ENCODE measurements around the gene MRPL49. TPM values are rescaled to one million over a fixed set of nuclear protein-coding genes. Genes with fewer than 3 reads are reported as not detected.

The MRPL49 gene
- total RNA-seq, 6 donors from 2014 or later = 15.7 to 78.6 (median 57.1) TPM

DNA sequence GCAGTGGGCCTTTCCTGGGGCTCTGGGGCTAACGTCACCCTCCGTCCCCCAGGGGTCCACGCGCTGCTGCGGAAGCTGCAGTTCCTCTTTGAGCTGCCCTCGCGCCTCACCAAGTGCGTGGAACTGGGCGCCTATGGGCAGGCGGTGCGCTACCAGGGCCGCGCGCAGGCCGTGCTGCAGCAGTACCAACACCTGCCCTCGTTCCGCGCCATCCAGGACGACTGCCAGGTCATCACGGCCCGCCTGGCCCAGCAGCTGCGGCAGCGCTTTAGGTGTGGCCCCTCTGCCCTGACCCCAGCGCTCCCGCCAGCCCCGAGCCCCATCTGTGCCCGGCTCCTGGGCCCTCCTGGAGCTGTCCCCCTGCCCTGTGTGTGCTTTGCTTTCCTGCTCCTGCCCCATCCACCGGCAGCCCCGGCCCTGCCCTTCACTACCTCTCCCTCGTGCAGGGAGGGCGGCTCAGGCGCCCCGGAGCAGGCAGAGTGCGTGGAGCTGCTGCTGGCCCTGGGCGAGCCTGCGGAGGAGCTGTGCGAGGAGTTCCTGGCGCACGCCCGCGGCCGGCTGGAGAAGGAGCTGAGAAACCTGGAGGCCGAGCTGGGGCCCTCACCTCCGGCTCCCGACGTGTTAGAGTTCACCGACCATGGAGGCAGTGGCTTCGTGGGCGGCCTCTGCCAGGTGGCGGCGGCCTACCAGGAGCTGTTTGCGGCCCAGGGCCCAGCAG, 14.2 kb upstream of the MRPL49 start:
- Histone ChIP-seq H3K36me3 (peaks cover 8 to 31% (median 23%) of the 10 kb centered on the region in 4 donors), H3K27ac (peak overlapping the region in 2 of 4 donors; percentile 35 to 47), H3K4me3 (no peak overlapping the region), H3K4me1 (peaks cover 30 to 52% (median 39%) of the 10 kb centered on the region in 4 donors), H3K27me3 (no peaks in the 10 kb centered on the region), H3K9me3 (no peaks in the 10 kb centered on the region)
- WGBS, 2 donors = 94 to 97% methylated on average over 34 to 45 of the region's 52 CpGs
- DNase-seq (peak in 1 of 2 donors; percentile 85), ATAC-seq (ENCODE audit: low FRiP score in 2 of 2) (no peak)
- TF ChIP-seq EP300 (IDR thresholded peaks at IDR 0.05) (no peak), POLR2AphosphoS5 (IDR thresholded peaks at IDR 0.05) (no peak), POLR2A (IDR thresholded peaks at IDR 0.05) (no peak)
- TF ChIP-seq, protein P1, sequence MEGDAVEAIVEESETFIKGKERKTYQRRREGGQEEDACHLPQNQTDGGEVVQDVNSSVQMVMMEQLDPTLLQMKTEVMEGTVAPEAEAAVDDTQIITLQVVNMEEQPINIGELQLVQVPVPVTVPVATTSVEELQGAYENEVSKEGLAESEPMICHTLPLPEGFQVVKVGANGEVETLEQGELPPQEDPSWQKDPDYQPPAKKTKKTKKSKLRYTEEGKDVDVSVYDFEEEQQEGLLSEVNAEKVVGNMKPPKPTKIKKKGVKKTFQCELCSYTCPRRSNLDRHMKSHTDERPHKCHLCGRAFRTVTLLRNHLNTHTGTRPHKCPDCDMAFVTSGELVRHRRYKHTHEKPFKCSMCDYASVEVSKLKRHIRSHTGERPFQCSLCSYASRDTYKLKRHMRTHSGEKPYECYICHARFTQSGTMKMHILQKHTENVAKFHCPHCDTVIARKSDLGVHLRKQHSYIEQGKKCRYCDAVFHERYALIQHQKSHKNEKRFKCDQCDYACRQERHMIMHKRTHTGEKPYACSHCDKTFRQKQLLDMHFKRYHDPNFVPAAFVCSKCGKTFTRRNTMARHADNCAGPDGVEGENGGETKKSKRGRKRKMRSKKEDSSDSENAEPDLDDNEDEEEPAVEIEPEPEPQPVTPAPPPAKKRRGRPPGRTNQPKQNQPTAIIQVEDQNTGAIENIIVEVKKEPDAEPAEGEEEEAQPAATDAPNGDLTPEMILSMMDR (IDR thresholded peaks at IDR 0.05) = no peak

DNA sequence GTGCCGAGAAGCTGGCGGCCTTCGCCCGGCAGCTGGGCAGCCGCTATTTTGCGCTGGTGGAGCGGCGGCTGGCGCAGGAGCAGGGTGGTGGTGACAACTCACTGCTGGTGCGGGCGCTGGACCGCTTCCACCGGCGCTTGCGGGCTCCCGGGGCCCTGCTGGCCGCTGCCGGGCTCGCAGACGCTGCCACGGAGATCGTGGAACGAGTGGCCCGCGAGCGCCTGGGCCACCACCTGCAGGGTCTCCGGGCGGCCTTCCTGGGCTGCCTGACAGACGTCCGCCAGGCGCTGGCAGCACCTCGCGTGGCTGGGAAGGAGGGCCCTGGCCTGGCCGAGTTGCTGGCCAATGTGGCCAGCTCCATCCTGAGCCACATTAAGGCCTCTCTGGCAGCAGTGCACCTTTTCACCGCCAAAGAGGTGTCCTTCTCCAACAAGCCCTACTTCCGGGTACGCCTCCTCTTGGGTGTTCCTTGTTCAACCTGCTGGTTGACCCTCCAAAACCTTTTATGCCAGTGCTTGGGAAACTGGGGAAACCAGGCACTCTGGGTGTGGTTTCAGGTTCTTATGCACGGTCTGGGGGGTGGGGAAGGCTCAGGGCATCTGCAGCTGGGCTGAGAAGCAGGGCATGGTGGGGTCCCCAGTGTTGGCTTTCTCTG, 13.5 kb upstream of the MRPL49 start:
- peak overlapping the region in 2 of 4 donors; percentile 35 to 47 for H3K27ac ChIP-seq
- no peaks in the 10 kb centered on the region for H3K9me3 ChIP-seq
- WGBS, 2 donors = 89 to 91% methylated on average over 11 to 38 of the region's 38 CpGs
- H3K36me3 ChIP-seq = peaks cover 8 to 31% (median 23%) of the 10 kb centered on the region in 4 donors
- H3K4me3 ChIP-seq = no peak overlapping the region
- H3K4me1 ChIP-seq = peaks cover 37 to 59% (median 46%) of the 10 kb centered on the region in 4 donors
- ATAC-seq (ENCODE audit: low FRiP score in 2 of 2) = no peak
- TF ChIP-seq EP300 (IDR thresholded peaks at IDR 0.05) (no peak), POLR2A (IDR thresholded peaks at IDR 0.05) (peak in 1 of 4 donors; percentile 5), POLR2AphosphoS5 (IDR thresholded peaks at IDR 0.05) (no peak)
- TF ChIP-seq, protein P1 (IDR thresholded peaks at IDR 0.05) = no peak
- peak; percentile 80 to 85 for DNase-seq
- H3K27me3 ChIP-seq = no peaks in the 10 kb centered on the region

DNA sequence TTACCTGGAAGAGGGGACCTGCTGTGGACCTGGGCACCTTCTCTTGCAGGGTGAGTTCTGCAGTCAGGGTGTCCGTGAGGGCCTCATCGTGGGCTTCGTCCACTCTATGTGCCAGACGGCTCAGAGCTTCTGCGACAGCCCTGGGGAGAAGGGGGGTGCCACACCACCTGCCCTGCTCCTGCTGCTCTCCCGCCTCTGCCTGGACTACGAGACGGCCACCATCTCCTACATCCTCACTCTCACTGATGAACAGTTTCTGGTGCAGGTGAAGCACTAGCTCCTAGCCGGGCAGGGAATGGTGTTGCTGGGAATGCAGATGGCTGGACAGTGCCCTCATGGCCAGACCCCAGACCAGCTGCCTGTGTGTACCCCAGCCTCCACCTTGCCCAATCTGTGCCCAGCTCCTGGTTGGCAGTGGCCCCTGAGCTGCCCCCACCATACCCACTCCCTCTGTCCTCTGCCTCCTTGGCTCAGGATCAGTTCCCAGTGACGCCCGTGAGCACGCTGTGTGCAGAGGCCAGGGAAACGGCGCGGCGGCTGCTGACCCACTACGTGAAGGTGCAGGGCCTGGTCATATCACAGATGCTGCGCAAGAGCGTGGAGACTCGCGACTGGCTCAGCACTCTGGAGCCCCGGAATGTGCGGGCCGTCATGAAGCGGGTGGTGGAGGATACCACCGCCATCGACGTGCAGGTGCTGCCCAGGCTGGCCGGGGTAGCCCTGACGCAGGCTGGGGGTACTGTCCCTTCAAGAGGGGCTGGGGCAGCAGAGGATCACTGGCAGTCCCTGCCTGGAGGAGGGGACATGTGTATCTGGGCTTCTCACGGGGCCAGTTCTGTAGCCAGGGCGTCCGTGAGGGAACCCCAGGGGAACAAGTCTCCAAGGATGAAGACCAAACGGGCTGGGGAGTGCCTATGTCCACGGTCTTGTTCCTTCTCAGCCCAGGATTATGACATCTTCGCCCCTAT, 12.6 kb upstream of the MRPL49 start:
- peaks cover 31 to 57% (median 44%) of the 10 kb centered on the region in 4 donors for H3K4me1 ChIP-seq
- 90 to 91% methylated on average over 20 to 36 of the region's 36 CpGs for WGBS, 2 donors

DNA sequence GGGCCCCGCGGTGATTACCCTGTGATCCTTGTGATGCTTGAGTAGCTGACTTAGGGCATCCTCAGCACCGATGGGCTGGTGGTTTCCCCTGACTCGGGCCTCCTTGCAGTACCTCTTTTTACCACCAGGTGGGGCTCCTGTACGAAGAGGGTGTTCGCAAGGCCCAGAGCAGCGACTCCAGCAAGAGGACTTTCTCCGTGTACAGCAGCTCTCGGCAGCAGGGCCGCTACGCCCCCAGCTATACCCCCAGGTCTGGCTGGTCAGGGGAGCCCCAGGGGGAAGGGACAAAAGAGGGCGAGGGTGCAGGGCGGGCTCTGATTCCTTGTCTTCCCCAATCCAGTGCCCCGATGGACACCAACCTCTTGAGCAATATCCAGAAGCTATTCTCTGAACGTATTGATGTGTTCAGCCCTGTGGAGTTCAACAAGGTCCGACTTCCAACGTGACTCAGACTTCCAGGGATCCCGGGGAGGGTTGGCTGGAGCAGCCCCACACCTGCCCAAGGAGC, 11.7 kb upstream of the MRPL49 start:
- Histone ChIP-seq H3K27ac (peak overlapping the region in 3 of 4 donors; percentile 6 to 77 (median 55)), H3K4me3 (no peak overlapping the region), H3K36me3 (peaks cover 8 to 30% (median 25%) of the 10 kb centered on the region in 4 donors), H3K9me3 (no peaks in the 10 kb centered on the region), H3K27me3 (no peaks in the 10 kb centered on the region), H3K4me1 (peaks cover 29 to 54% (median 44%) of the 10 kb centered on the region in 4 donors)
- TF ChIP-seq, protein P1 (IDR thresholded peaks at IDR 0.05) = peak; percentile 97 to 99 (median 98)
- TF ChIP-seq POLR2A (IDR thresholded peaks at IDR 0.05) = no peak
- 9% methylated on average over 18 of the region's 18 CpGs; no CpG with 5 or more reads in 1 of the 2 donors for WGBS, 2 donors
- ATAC-seq (ENCODE audit: low FRiP score in 2 of 2) (peak; percentile 82 to 85), DNase-seq (peak; percentile 78 to 88)

More for the DNA sequence above, 12.6 kb upstream of the MRPL49 start:
- H3K9me3 ChIP-seq = no peaks in the 10 kb centered on the region
- H3K4me3 ChIP-seq = no peak overlapping the region
- peak overlapping the region in 2 of 4 donors; percentile 52 to 55 for H3K27ac ChIP-seq
- peaks cover 8 to 31% (median 23%) of the 10 kb centered on the region in 4 donors for H3K36me3 ChIP-seq
- ATAC-seq (ENCODE audit: low FRiP score in 2 of 2) (no peak), DNase-seq (peak in 1 of 2 donors; percentile 84)
- TF ChIP-seq EP300 (IDR thresholded peaks at IDR 0.05) (no peak), POLR2A (IDR thresholded peaks at IDR 0.05) (no peak), POLR2AphosphoS5 (IDR thresholded peaks at IDR 0.05) (no peak)
- TF ChIP-seq, protein P1 (IDR thresholded peaks at IDR 0.05) = no peak
- H3K27me3 ChIP-seq = no peaks in the 10 kb centered on the region

Measured in upper lobe of left lung (tissue), 6 donors.